ENCODE data around the gene HOXD10.
A peak's percentile ranks its signal among the peaks of the same experiment; 100 is the strongest.

HOXD10 gene

DNA sequence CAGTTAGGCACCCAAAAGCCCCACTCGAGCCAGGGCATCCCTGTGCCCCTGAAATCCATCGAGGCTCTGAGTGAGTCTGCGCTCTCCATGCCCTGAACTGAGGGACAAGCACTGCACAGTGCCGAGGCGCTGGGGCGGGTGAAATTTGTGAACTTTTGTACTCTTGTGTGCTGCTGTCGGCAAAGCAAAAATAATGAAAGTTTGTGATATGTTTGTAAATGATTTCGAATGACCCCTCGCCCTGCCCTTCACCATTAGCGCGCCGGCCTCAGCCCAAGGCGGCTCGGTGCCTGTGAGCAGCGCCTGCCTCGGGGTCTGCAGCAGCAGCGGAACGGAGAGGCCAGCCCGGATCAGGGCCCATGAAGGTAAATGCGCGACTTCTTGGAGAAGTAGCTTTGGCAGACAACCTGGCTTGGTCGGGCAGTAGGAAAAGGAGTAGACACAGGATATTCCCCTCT lies 32.9 kb downstream of the HOXD10 start:
- H3K36me3 ChIP-seq, result no peaks in the 10 kb centered on the region
- no peak overlapping the region for H3K27ac ChIP-seq
- TF ChIP-seq Cebpa-rat (IDR thresholded peaks at IDR 0.05), result no peak
- no peak overlapping the region; the same call in 1 of the 2 replicates for H3K4me3 ChIP-seq
- H3K27me3 ChIP-seq, result peaks cover 91% of the 10 kb centered on the region
- no peaks in the 10 kb centered on the region; the same call in 1 of the 2 replicates for H4K20me1 ChIP-seq
- H3K9ac ChIP-seq, result no peak overlapping the region
- no peak overlapping the region for H3K4me2 ChIP-seq
- H3K4me1 ChIP-seq, result no peaks in the 10 kb centered on the region
- H3K9me3 ChIP-seq, result peaks cover 61% of the 10 kb centered on the region

DNA sequence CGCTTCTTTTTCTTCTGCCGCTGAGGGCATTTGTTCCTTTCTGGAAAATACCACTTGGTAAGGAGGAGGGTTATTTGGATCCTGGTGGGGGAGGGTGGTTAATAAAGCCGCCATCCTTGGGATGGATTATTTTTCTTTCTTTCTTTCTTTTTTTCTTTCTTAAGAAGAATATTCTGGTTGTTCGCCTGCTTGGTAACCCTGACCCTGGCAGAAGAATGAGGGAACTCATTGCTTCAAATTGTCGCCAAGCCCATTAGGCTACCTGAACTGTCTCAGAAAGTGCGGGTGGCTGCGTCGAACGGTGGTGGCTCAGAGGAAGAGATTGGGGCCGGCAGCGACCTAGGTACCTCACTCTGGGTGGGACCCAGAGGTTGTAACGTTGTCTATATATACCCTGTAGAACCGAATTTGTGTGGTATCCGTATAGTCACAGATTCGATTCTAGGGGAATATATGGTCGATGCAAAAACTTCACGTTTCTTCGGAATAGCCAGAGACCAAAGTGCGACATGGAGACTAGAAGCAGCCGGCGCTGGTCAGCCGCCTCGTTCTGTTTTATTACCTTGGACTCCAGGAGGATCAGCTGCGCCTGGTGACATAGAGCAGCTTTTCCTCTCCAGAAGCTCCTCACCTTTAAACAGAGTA lies 33.5 kb downstream of the HOXD10 start:
- no peaks in the 10 kb centered on the region for H3K36me3 ChIP-seq
- no peak overlapping the region for H3K27ac ChIP-seq
- no peaks in the 10 kb centered on the region for H3K4me1 ChIP-seq
- no peaks in the 10 kb centered on the region; the same call in 1 of the 2 replicates for H4K20me1 ChIP-seq
- peaks cover 96% of the 10 kb centered on the region for H3K27me3 ChIP-seq
- no peak overlapping the region for H3K4me2 ChIP-seq
- H3K4me3 ChIP-seq, result no peak overlapping the region
- peaks cover 61% of the 10 kb centered on the region for H3K9me3 ChIP-seq
- no peak overlapping the region for H3K9ac ChIP-seq
- no peak for TF ChIP-seq Cebpa-rat (IDR thresholded peaks at IDR 0.05)

DNA sequence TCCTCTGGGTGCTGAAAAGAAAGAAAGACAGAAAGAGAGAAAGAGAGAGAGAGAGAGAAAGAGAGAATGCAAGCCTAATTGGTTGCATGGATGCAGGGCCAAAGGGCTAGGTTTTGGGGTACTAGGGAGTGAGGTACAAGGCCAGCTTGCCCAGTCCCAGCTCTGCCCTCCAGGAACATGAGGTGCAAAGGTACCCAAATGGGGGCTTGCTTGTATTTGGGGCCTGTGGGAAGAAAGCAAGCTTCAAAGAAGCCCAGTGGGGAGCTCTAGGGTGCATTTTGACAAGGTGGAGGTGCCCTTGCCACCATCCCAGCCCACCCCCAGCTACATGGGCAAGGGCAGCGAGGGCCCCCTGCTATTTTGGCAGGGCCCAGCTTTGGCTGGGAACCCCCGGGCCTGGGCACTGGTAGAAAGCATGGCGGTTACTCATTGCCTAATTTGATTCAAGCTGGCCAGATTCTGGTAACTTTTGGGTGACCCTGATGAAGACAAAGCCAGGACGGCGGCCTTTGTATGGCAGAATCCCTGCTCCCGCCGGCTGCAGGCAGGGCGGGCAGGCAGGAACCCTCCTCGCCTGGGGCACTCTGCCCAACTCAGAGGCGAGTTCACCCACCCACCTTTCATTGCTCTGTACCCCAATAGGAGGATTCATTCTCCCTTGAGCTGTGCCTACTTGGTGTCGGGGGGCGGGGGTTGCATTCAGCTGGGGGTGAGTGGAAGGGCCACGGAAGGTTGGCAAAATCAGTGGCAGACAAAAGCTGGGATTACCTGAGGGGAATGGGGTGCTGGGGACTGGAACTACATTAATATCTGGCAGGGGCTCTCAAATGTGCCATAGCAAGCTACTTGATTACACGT lies 34.2 kb downstream of the HOXD10 start:
- H3K27ac ChIP-seq, result no peak overlapping the region
- H3K4me1 ChIP-seq, result no peaks in the 10 kb centered on the region
- no peak overlapping the region for H3K9ac ChIP-seq
- H3K27me3 ChIP-seq, result peaks cover 99% of the 10 kb centered on the region
- H3K4me3 ChIP-seq, result no peak overlapping the region
- no peak for TF ChIP-seq Cebpa-rat (IDR thresholded peaks at IDR 0.05)
- H3K9me3 ChIP-seq, result peaks cover 61% of the 10 kb centered on the region
- H3K36me3 ChIP-seq, result no peaks in the 10 kb centered on the region
- no peak overlapping the region for H3K4me2 ChIP-seq
- H4K20me1 ChIP-seq, result no peaks in the 10 kb centered on the region; the same call in 1 of the 2 replicates

DNA sequence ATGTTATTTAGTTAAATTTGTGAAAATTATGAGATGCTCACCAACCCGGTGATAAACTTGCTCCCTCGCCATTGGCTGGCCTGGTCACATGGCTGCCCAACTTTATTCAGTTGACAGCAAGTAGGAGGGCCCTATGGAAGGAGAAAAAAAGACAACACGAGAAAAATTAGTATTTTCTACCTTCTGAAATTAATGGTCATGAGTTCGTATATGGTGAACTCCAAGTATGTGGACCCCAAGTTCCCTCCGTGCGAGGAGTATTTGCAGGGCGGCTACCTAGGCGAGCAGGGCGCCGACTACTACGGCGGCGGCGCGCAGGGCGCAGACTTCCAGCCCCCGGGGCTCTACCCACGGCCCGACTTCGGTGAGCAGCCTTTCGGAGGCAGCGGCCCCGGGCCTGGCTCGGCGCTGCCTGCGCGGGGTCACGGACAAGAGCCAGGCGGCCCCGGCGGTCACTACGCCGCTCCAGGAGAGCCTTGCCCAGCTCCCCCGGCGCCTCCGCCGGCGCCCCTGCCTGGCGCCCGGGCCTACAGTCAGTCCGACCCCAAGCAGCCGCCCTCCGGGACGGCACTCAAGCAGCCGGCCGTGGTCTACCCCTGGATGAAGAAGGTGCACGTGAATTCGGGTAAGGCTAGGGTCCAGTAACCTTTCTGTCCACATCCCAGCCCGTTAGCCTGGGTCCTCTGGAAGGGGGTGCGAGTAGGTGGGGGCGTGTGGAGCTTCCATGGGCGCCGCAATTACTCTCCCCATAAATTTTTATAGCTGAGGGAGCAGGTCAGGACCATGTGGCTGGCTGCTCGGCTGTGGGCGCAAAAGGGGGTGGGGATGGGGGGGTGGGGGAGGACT lies 35.1 kb downstream of the HOXD10 start, which contains the start of gene HOXD4:
Gene HOXD4 (plus strand): TSS at position 109 of the 846 bp plus-strand sequence. CDS start 84 bp downstream, at position 193.
- H3K4me2 ChIP-seq, result no peak within 1 kb of the TSS
- H3K9me3 ChIP-seq, result peaks cover 68% of the 10 kb centered on the region
- no peak within 1 kb of the TSS for H3K9ac ChIP-seq
- H3K4me1 ChIP-seq, result no peaks in the 10 kb centered on the region
- no peaks in the 10 kb centered on the region; the same call in 1 of the 2 replicates for H4K20me1 ChIP-seq
- H3K4me3 ChIP-seq, result peak within 1 kb of the TSS; percentile 22; the same call in 1 of the 2 replicates
- TF ChIP-seq Cebpa-rat (IDR thresholded peaks at IDR 0.05), result no peak
- peaks cover 99% of the 10 kb centered on the region for H3K27me3 ChIP-seq
- H3K27ac ChIP-seq, result no peak within 1 kb of the TSS
- H3K36me3 ChIP-seq, result no peaks in the 10 kb centered on the region

DNA sequence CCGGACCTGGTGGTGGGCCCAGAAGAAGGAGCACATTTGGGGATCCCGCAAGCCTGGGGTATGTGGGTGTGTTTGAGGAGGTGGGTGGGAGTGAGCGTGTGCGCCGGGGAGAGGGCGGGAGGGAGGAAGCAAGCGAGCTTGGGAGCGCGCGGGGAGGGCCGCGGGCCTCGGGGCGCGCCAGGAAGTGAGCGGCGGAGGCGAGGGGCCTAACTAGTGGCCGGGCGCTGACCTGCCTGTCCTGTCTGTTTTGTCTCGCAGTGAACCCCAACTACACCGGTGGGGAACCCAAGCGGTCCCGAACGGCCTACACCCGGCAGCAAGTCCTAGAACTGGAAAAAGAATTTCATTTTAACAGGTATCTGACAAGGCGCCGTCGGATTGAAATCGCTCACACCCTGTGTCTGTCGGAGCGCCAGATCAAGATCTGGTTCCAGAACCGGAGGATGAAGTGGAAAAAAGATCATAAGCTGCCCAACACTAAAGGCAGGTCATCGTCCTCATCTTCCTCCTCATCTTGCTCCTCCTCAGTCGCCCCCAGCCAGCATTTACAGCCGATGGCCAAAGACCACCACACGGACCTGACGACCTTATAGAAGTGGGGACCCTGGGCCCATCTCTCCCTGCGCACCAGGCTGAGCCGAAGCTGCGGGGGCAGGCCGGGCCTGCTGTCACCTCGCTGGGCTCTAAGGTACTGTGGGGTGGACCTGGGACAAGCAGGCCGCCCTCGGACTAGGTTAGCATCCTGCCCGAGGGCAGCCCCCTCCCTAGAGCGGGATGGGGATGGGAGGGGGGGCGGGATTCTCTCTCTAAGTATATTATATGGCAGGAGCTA lies 36.0 kb downstream of the HOXD10 start:
- H4K20me1 ChIP-seq, result no peaks in the 10 kb centered on the region; the same call in 1 of the 2 replicates
- H3K36me3 ChIP-seq, result no peaks in the 10 kb centered on the region
- no peak overlapping the region for H3K4me3 ChIP-seq
- no peak overlapping the region for H3K9ac ChIP-seq
- H3K4me2 ChIP-seq, result no peak overlapping the region
- TF ChIP-seq Cebpa-rat (IDR thresholded peaks at IDR 0.05), result no peak
- no peak overlapping the region for H3K27ac ChIP-seq
- H3K27me3 ChIP-seq, result peaks cover 99% of the 10 kb centered on the region
- no peaks in the 10 kb centered on the region for H3K4me1 ChIP-seq
- peaks cover 72% of the 10 kb centered on the region for H3K9me3 ChIP-seq

DNA sequence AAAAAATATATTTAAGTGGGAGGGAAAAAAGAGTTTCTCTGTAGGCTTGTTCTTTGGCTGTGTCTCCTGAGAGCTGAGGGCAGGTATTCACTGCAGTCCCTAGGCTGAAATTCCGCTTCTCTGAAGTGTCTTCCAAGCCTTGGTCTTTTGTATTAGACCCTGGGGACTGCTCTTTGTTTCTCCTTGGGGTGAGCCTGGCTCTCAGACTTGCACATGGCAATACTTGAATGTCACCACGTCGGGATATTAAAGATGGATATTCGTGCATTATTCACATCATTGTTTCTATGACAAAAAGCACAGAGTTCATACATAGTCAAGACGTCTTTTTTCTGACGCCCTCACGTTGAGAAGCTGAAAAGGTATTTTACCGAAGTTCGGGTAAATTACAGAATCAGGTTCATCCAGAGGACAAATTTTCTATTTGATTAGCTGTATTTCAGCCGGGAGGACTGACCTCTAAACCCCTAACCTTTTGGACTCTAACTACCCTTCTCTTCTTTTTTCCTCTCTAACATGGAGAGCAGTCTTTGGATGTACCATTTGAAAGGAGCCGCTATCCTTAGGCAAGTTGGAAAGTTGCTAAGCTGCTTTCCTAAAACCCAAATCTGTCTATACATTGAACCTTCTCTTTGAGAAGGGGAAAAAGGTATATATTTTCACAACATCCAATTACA lies 38.1 kb downstream of the HOXD10 start:
- no peaks in the 10 kb centered on the region for H3K4me1 ChIP-seq
- no peak overlapping the region for H3K9ac ChIP-seq
- H3K27me3 ChIP-seq, result peaks cover 100% of the 10 kb centered on the region
- no peak for TF ChIP-seq Cebpa-rat (IDR thresholded peaks at IDR 0.05)
- no peak overlapping the region for H3K4me3 ChIP-seq
- H4K20me1 ChIP-seq, result no peaks in the 10 kb centered on the region; the same call in 1 of the 2 replicates
- H3K36me3 ChIP-seq, result no peaks in the 10 kb centered on the region
- H3K27ac ChIP-seq, result no peak overlapping the region
- peaks cover 67% of the 10 kb centered on the region for H3K9me3 ChIP-seq
- no peak overlapping the region for H3K4me2 ChIP-seq

DNA sequence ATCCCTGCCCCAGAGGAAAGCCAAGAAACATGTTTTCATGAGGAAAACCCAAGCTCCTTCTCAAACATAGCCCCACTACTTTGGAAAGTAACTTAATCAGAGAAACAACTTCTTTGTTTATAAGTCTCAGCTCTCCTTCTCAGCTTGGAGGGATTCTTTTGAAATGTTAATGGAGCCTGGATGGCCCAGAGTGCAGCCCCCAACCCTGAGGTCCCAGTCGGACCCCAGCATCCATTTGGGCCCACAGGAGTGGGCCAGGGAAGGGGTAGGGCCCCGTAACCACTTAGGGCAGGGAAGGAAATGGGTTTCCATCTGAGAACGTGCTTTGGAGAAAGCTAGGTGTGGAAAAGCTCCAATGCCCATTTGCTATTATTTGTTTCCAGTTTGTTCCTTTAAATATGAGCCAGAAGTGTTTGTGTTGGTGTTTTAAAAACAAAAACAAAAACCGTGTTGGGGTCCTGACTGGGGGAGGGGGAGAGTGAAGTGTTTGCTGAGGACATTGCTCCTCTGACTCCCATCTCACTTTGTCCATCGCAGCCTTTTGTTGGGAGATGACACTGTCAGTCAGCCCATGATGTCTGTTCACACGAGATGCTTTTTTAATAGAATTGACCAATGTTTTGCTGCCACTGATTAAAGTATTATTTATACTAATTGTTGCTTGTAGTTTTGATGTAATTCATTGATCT lies 38.9 kb downstream of the HOXD10 start:
- Histone ChIP-seq H3K9me3 (peaks cover 67% of the 10 kb centered on the region), H4K20me1 (no peaks in the 10 kb centered on the region; the same call in 1 of the 2 replicates), H3K27me3 (peaks cover 100% of the 10 kb centered on the region), H3K36me3 (no peaks in the 10 kb centered on the region), H3K27ac (no peak overlapping the region), H3K4me1 (no peaks in the 10 kb centered on the region), H3K4me3 (no peak overlapping the region), H3K9ac (no peak overlapping the region), H3K4me2 (no peak overlapping the region)
- no peak for TF ChIP-seq Cebpa-rat (IDR thresholded peaks at IDR 0.05)

DNA sequence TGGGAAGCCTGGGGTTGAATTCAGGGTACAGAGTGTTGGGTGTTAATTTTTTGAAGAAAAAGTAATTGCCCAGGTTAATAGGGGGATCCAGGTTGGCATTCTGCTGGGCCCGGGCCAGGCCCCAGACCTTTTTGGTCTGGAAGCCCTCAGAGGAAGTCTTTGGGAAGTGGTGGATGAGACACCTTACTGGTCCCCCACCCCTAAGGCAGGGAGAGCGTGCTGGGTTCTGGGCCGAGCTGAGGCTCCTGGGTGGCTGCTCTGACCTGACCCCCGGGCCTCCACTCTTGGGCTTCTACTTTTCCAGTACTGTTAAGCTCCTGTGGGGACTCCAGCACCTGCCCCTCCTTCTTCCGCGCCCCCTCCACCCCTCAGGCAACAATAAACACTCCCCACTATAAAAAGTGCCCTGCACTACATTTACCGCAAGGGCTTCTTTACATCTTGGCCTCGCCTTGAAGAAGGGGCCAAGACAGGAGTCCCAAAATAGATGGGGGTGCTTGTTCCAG lies 39.8 kb downstream of the HOXD10 start:
- H4K20me1 ChIP-seq, result no peaks in the 10 kb centered on the region
- H3K27me3 ChIP-seq, result peaks cover 97% of the 10 kb centered on the region
- no peaks in the 10 kb centered on the region for H3K4me1 ChIP-seq
- no peak overlapping the region for H3K9ac ChIP-seq
- H3K27ac ChIP-seq, result no peak overlapping the region
- TF ChIP-seq Cebpa-rat (IDR thresholded peaks at IDR 0.05), result no peak
- no peak overlapping the region for H3K4me2 ChIP-seq
- H3K36me3 ChIP-seq, result no peaks in the 10 kb centered on the region
- H3K4me3 ChIP-seq, result no peak overlapping the region
- peaks cover 67% of the 10 kb centered on the region for H3K9me3 ChIP-seq

Measured in BLaER1 (cell line).